Common myeloid progenitor, CD34-positive (primary cell): ENCODE data around the gene CD200R1L.
A peak's percentile ranks its signal among the peaks of the same experiment; 100 is the strongest.

Experiments used
- CTCF ChIA-PET: fragments of 350-600 bp; sonication (Branson Sonifier 250); formaldehyde crosslinking; loops from one replicate; lab custom pipeline; 2021; ENCODE audit warnings: antibody characterized with exemption; lab: Charles Lee
- POLR2A ChIA-PET: fragments of 350-600 bp; sonication (Branson Sonifier 250); formaldehyde crosslinking; loops from one replicate; lab custom pipeline; 2021; ENCODE audit warnings: antibody characterized with exemption; lab: Charles Lee
- DNase-seq, 3 donors: peaks; one replicate each; pipeline versions ENCODE4 v3.0.0 to v3.0.0-alpha.2; 2013
- H3K27ac ChIP-seq, 2 experiments: 1 replicate in 1 of 2; 2 replicates in 1 of 2; pipeline ENCODE4 v1.7.0; 2013; ENCODE audit warnings: inconsistent platforms in 2 of 2, low read length in 2 of 2, mild to moderate bottlenecking in 2 of 2, low read depth in 1 of 2, moderate library complexity in 1 of 2; ENCODE audit not compliant: severe bottlenecking in 2 of 2, insufficient read depth in 1 of 2, poor library complexity in 1 of 2
- H3K27me3 ChIP-seq, 5 experiments: replicated peaks in 2 of 5; 1 replicate in 3 of 5; 2 replicates in 2 of 5; pipeline versions ENCODE4 v1.6.1 to v1.7.0; 2013; ENCODE audit warnings: low read length in 4 of 5, mild to moderate bottlenecking in 2 of 5, moderate library complexity in 2 of 5, inconsistent platforms in 1 of 5; ENCODE audit not compliant: insufficient read depth in 5 of 5, control insufficient read depth in 4 of 5
- H3K36me3 ChIP-seq, 4 experiments: 1 replicate in 2 of 4; 2 replicates in 2 of 4; pipeline versions ENCODE4 v1.6.1 to v1.7.0; 2013; ENCODE audit warnings: low read length in 3 of 4, control low read depth in 1 of 4, mild to moderate bottlenecking in 1 of 4; ENCODE audit not compliant: control insufficient read depth in 4 of 4, insufficient read depth in 4 of 4
- H3K4me1 ChIP-seq, 4 experiments: 1 replicate in 3 of 4; 2 replicates in 1 of 4; pipeline versions ENCODE4 v1.6.1 to v1.7.1; 2013; ENCODE audit warnings: low read length in 3 of 4, mild to moderate bottlenecking in 3 of 4, control low read depth in 1 of 4, inconsistent platforms in 1 of 4, moderate library complexity in 1 of 4; ENCODE audit not compliant: control insufficient read depth in 4 of 4, insufficient read depth in 4 of 4; ENCODE audit errors: control extremely low read depth in 1 of 4
- H3K4me3 ChIP-seq, 7 experiments: 1 replicate in 4 of 7; 2 replicates in 3 of 7; pipeline versions ENCODE4 v1.5.1 to v1.7.0; 2013; ENCODE audit warnings: mild to moderate bottlenecking in 7 of 7, low read length in 6 of 7, moderate library complexity in 6 of 7, inconsistent platforms in 2 of 7, low read depth in 2 of 7, control low read depth in 1 of 7; ENCODE audit not compliant: insufficient read depth in 4 of 7, control insufficient read depth in 1 of 7; ENCODE audit errors: extremely low read depth in 1 of 7
- H3K9me3 ChIP-seq, 5 experiments: 1 replicate in 4 of 5; 2 replicates in 1 of 5; pipeline versions ENCODE4 v1.6.1 to v1.7.1; 2013; ENCODE audit warnings: low read length in 4 of 5, mild to moderate bottlenecking in 2 of 5, inconsistent platforms in 1 of 5, low read depth in 1 of 5, moderate library complexity in 1 of 5; ENCODE audit not compliant: control insufficient read depth in 4 of 5, insufficient read depth in 2 of 5; ENCODE audit errors: control extremely low read depth in 1 of 5
- WGBS: methylation state at CpG from one replicate; pipeline ENCODE4 v1.1.5; 2013; ENCODE audit not compliant: insufficient coverage; 5-methylcytosine and 5-hydroxymethylcytosine counted together

CD200R1L gene

DNA sequence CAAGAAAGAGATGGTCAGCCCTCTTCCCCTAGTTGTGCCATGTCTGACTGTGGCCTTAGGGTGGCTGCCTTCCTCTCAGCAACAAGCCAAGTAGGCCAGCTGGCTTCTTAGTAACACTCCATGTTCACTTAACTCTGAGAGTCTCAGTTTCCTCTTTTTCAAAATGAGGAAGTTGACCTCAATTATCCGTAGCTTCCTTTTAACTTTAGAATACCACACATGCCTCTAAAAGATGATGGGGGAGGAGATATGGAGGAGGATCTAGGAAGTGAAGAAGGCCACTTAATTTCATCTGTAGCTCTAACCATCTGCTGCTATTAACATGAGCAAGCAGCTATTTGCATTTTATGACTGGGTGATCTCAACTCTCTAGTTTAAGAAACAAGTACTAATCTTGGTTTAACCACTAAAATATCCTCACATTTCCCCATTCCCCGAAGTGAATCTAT, 32.9 kb downstream of the CD200R1L start:
- Histone ChIP-seq H3K9me3 (peaks cover 0 to 5% (median 0%) of the 10 kb centered on the region in 5 experiments), H3K27me3 (no peaks in the 10 kb centered on the region), H3K4me3 (no peak overlapping the region), H3K36me3 (no peaks in the 10 kb centered on the region), H3K4me1 (peaks cover 0 to 45% (median 15%) of the 10 kb centered on the region in 4 experiments), H3K27ac (no peak overlapping the region)
- ChIA-PET POLR2A (no interaction called here), CTCF (interaction anchor here (1.0 to 3.4 kb wide), 6 partner anchors 14 to 232 kb away, joined by 3 to 24 read pairs (median 4); no protein-coding TSS in a partner anchor)
- DNase-seq: peak; percentile 53 to 94 (median 90)
- no CpG with 5 or more reads among the region's 2 CpGs for WGBS

DNA sequence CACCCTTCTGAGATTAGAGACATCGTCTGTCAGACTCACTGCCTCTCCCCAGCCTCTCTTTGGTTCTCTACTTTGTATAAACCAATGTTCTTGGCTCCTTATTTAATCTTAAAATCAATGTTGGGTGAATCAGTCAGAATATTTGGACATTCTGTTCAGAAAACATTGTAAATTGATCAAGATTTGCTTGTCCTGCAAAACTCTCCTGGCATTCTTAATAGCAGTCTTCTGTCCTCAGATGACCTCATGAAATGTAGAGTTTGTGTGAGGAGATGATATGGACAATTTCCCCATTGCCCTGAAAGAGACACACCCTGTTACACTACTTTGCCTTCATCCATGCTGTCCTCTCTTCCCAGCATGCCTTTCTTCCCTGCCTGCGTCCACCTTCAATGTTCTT, 33.6 kb downstream of the CD200R1L start:
- ChIA-PET CTCF (interaction anchor here (1.0 to 3.4 kb wide), 4 partner anchors 78 to 231 kb away, joined by 3 to 24 read pairs (median 6); no protein-coding TSS in a partner anchor), POLR2A (no interaction called here)
- Histone ChIP-seq H3K27me3 (no peaks in the 10 kb centered on the region), H3K4me1 (peaks cover 0 to 42% (median 15%) of the 10 kb centered on the region in 4 experiments), H3K9me3 (no peaks in the 10 kb centered on the region), H3K36me3 (no peaks in the 10 kb centered on the region), H3K4me3 (no peak overlapping the region), H3K27ac (no peak overlapping the region)
- WGBS: 100% methylated on average over 1 of the region's 2 CpGs
- no peak for DNase-seq

DNA sequence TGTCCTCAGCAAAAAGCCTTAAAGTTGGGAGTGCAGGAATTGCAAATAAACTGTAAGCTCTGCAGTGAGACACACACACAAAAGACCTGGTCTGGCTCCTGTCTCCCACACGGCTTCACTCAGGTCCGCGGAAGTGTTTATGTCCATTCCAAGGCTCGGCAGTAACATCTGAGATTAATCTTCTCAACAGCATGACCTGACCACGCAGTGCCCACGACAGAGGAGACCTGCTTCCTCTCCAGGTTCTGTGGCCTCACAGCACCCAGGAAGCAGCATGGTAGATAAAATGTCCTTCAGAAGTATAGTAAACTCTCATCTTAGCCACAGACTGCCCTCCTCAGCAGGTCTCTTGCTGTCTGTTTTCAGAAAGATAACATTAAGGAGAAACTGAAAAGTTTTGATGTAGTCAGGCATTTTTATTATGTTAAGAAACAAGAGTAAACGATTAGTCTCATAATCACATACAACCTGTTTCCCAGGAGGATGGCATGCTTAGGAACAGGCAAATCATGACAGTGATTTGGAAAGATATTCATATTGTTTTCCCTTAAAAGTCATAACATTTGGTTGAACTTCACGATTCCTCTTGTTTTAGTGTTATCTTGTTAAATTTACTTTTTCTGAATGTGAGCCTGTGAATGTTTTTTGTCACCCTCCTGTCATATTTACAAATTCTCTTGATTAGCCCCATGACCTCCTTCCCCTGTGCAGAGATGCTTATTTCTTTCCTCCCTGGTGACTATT, 34.6 kb downstream of the CD200R1L start:
- peaks cover 0 to 38% (median 15%) of the 10 kb centered on the region in 4 experiments for H3K4me1 ChIP-seq
- DNase-seq: peak in 1 of 3 donors; percentile 50
- no peak overlapping the region for H3K4me3 ChIP-seq
- H3K36me3 ChIP-seq: no peaks in the 10 kb centered on the region
- CTCF ChIA-PET: interaction anchor here (3.4 kb wide), 1 partner anchor 77 kb away, joined by 24 read pairs; no protein-coding TSS in a partner anchor
- H3K27me3 ChIP-seq: peaks cover 0 to 2% (median 0%) of the 10 kb centered on the region in 5 experiments
- POLR2A ChIA-PET: no interaction called here
- no peak overlapping the region for H3K27ac ChIP-seq
- WGBS: 24% methylated on average over 3 of the region's 8 CpGs
- no peaks in the 10 kb centered on the region for H3K9me3 ChIP-seq

DNA sequence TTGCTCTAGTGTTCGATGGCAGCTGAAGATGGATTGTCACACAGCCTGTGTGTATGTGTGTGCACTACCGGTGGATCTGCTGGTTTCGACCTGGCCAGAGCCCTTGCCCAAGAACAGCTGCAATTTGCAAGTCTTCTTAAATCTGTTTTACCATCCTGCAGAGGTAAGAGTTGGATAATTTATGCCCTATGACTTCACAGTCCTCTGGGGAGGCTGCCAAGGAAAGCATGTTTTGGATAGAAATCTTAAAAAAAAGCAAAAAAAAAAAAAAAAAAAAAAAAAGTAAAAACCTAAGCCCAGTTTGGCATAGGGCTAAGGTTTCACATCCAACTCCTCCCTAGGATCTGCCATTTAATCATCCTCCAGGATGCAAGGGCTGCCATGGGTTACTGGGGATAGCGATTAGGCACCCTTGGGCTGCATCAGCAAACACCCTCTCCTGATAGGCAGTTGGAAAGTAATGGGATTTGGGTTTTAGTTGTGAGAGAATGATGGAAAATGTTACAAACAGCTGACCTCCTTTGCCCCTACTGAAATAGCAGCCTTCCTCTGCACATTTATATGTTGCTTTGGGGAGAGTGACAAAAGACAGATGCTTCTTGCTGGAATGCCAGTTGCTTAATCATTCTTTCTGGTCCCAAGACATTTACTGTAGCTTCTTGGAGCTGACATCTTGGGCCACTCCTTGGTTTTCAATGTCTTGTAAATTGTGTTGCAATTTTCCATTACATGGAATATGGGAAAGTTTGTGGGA, 35.4 kb downstream of the CD200R1L start:
- CTCF ChIA-PET: no interaction called here
- Histone ChIP-seq H3K27me3 (peaks cover 0 to 2% (median 0%) of the 10 kb centered on the region in 5 experiments), H3K9me3 (no peaks in the 10 kb centered on the region)

DNA sequence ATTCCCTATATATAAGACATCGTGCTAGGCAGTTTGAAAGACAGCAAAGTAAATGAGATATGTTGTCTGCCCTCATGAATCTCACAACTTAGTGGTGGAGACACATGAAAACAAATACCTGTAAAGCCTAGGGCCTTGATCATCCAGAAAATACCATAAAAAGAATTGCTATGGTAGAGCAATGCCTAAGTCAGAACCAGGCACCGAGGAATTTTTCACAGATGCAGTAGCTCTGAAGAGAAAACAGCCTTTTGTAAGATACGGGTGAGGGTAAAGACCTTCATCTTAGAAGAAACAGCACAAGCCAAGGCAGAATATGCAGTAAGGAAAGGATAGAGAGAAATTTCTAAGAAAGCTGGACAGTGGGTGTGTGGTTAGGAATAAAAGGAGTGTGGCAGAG, 36.1 kb downstream of the CD200R1L start:
- Histone ChIP-seq H3K36me3 (no peaks in the 10 kb centered on the region), H3K4me1 (peaks cover 0 to 38% (median 15%) of the 10 kb centered on the region in 4 experiments), H3K27ac (no peak overlapping the region), H3K9me3 (peaks cover 0 to under 1% (median 0%) of the 10 kb centered on the region in 5 experiments), H3K4me3 (no peak overlapping the region), H3K27me3 (peaks cover 0 to 2% (median 0%) of the 10 kb centered on the region in 5 experiments)
- DNase-seq: no peak
- ChIA-PET CTCF (no interaction called here), POLR2A (no interaction called here)
- 100% methylated on average over 2 of the region's 3 CpGs for WGBS

More for the DNA sequence above, 35.4 kb downstream of the CD200R1L start:
- H3K4me3 ChIP-seq: no peak overlapping the region
- peaks cover 0 to 38% (median 15%) of the 10 kb centered on the region in 4 experiments for H3K4me1 ChIP-seq
- H3K27ac ChIP-seq: no peak overlapping the region
- H3K36me3 ChIP-seq: no peaks in the 10 kb centered on the region
- POLR2A ChIA-PET: no interaction called here
- DNase-seq: peak in 1 of 3 donors; percentile 23
- WGBS: 43% methylated on average over 3 of the region's 4 CpGs

DNA sequence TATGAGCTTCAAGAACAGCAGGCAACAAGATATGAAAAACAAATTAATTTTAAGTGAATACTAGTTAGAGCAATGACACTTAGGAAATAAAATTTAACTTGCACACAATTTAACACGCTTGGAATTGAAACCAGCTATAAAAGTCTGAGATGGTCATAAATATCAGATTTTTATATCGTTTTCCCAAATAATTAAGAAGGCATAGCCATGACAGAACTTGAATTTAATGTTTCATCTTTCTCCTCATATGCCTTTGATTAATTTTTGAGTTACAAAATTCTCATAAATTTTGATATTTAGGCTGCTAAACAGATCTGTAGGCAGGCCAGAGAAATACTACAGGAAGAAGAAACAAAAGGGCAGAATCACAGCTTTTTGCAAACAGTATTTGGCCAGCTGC, 38.5 kb downstream of the CD200R1L start:
- Histone ChIP-seq H3K27ac (no peak overlapping the region), H3K27me3 (peaks cover 0 to 2% (median 0%) of the 10 kb centered on the region in 5 experiments), H3K4me1 (peaks cover 0 to 21% (median 4%) of the 10 kb centered on the region in 4 experiments), H3K36me3 (no peaks in the 10 kb centered on the region), H3K4me3 (no peak overlapping the region), H3K9me3 (peaks cover 0 to 2% (median 0%) of the 10 kb centered on the region in 5 experiments)
- 100% methylated on average over 2 of the region's 2 CpGs for WGBS
- no peak for DNase-seq
- POLR2A ChIA-PET: no interaction called here
- CTCF ChIA-PET: interaction anchor here (0.9 kb wide), 1 partner anchor 166 kb away, joined by 3 read pairs; no protein-coding TSS in a partner anchor
